AG10803 (cell line): Measurements from ENCODE around the gene TFEB.

Experiments used
- DNase-seq: peaks from one replicate; pipeline ENCODE4 v3.0.0; 2010; ENCODE audit warnings: low read depth
- H3K4me3 ChIP-seq: 2 replicates; pipeline ENCODE4 v1.5.1; 2011; ENCODE audit warnings: mild to moderate bottlenecking, low read length, control low read depth
- TF ChIP-seq, protein P1 (sequence below): conservative IDR thresholded peaks from 2 replicates; pipeline ENCODE4 v1.5.1; 2011; ENCODE audit warnings: mild to moderate bottlenecking, low read length, control low read depth, inconsistent platforms

TFEB gene

DNA sequence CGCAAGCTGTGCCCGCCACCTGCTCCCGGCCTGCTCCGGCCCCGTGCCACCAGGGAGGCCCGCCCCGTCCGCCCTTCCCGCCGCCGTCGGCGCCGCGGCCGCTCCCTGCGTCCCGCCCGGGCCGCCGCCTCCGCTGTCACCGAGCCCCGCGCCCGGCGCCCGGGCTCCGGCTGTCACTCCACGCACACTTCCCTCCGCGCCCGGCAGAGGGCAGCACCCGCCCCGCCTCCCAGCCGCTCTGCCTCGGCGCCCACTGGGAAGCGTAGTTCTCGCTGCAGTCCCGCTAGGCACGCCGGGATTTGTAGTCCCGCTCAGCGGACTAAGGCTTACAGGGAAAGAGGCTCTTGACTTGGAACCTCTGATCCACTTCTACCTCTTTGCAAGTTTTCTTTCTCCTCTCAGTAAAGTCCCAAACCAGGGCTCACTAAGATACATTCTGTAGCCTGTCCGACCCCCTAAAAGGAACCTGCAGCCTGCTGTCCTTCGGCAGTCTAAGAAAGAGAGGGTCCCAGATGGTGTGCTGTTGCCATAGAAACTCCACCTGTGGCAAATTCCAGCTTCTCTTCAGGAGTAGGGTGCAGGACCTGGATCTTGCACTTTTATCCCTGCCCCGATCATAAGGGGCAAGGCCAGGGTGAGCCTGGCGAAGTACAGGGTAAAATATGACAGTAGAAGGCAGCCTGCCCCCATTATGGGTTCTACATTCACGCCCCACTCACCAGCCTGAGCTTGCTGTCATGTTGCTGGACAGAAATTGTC lies at the start of gene TFEB:
TFEB (minus strand) TSS at position 182 of the 759 bp plus-strand sequence. CDS start 44,395 bp downstream, outside the sequence.
- DNase-seq: peak; percentile 86
- peak within 1 kb of the TSS; percentile 73 for H3K4me3 ChIP-seq
- TF ChIP-seq, protein P1, sequence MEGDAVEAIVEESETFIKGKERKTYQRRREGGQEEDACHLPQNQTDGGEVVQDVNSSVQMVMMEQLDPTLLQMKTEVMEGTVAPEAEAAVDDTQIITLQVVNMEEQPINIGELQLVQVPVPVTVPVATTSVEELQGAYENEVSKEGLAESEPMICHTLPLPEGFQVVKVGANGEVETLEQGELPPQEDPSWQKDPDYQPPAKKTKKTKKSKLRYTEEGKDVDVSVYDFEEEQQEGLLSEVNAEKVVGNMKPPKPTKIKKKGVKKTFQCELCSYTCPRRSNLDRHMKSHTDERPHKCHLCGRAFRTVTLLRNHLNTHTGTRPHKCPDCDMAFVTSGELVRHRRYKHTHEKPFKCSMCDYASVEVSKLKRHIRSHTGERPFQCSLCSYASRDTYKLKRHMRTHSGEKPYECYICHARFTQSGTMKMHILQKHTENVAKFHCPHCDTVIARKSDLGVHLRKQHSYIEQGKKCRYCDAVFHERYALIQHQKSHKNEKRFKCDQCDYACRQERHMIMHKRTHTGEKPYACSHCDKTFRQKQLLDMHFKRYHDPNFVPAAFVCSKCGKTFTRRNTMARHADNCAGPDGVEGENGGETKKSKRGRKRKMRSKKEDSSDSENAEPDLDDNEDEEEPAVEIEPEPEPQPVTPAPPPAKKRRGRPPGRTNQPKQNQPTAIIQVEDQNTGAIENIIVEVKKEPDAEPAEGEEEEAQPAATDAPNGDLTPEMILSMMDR: peak; percentile 58

DNA sequence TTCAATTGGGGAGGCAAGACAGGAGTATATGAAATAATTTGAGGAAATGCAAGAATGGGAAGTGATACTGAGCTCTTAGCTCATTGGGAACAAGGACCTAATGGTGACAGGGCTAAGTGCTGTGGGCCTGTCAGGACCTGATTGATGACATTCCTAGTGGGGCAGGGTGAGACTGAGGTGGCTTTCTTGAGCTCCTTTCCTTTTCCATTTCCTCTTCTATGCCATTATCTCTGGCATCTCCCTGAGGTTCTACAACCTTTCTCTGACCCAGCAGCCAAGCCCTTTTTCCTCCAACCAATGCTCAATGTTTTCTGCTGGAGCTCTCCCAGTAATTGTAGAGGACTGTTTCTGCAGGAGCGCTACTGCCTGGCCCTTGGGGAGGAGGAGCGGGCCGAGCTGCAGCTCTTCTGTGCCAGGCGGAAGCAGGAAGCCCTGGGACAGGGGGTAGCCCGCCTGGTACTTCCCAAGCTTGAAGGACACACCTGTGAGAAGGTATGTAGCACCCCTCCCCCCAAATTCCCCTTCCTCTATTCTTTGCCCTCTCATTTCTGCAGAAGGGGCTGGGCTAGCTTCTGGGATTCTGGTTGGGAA lies 49.3 kb upstream of the TFEB start:
- no peak for DNase-seq
- TF ChIP-seq, protein P1: no peak
- no peak overlapping the region for H3K4me3 ChIP-seq

DNA sequence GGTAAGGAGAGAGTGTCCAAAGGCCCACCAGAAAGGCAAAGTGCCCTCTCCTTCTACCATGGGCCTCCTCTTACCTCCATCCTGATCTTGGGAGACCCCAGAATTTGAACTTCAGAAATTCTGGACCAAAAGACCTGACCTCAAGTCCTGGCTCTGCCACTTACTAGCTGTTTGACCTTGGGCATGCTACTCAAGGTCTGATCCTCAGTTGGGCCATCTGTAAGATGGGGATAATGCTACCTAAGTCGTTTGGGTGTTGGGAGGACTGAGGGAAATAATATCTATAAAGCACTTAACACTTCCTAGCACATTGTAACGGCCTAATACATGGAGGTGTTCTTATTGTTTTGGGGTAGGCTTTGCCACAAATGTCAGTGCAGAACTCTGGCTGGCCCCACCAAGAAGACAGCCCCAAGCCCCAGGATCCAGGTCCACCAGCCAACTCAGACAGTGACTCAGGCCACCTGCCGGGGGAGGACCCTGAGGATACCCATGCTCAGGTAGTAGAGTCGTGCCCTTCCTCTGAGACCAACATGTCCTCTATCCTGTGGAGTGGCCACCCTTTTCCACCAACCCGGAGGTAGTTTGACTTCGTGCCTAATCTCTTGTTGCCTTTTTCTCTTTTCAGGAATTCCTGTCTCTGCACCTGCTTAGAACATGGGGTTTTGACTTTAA lies 47.8 kb upstream of the TFEB start:
- H3K4me3 ChIP-seq: no peak overlapping the region
- TF ChIP-seq, protein P1: no peak
- DNase-seq: no peak

DNA sequence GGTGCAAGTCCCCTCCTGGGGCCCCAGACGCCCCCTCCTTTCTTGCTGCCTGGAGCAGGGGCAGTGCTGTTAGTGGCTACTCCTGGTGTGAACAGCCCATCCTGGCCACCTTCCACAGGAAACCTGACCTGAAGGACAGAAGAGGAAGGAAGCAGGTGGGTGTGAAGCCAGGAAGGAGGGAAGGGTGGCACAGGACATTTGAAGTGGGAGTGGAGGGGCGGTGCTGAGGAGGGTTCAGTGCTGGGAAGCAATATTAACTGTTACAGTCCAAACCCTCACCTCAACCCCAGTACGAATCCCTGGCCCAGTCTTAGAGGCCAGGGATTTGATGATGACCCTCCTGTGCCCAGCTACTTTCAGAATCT lies 45.9 kb upstream of the TFEB start:
- H3K4me3 ChIP-seq: no peak overlapping the region; the same call in 1 of the 2 replicates
- DNase-seq: no peak
- TF ChIP-seq, protein P1: no peak

DNA sequence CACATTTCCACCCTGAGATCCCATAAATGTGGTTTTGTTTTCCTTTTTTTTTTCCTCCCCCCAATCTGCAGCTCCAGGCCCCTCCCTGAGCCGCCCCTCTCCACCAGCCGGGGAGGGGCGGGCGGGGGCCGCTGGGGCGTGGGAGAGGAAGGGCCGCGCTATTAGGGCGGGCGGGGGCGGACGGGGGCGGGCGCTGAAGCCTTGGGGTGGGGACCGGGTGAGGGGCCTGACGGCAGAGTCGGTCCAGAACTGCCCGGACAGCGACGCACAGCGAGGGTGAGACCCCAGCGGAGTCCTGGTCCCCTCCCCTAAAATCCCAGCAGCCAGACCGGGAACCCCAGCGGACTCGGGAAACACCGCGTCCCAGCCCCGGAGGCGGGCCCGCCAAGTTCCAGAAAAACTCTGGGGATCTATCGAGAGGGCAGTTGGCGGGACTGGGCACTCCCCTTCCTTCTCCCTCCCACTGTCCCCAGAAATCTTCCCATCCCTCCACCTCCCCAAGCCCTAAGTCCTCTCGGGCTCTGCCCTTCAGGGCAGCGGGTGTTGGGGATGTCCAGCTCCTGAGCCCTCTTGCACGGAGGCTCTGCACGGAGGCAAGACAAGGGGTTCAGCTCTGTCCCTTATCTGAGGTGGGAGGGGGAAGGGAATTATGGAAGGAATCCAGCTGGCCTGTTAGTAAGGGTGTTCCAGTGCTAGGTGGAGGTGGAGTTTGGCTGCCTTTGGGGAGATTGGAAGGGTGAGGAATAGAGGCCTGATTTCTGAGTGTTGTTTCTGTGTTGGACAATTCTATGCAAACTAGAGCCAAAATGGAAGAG lies 45.4 kb upstream of the TFEB start, which contains the start of gene PRICKLE4:
PRICKLE4 (plus strand) TSS at position 232 of the 815 bp plus-strand sequence. CDS start 2,692 bp downstream, outside the sequence.
- no peak for DNase-seq
- TF ChIP-seq, protein P1: no peak
- peak within 1 kb of the TSS; percentile 79 for H3K4me3 ChIP-seq

DNA sequence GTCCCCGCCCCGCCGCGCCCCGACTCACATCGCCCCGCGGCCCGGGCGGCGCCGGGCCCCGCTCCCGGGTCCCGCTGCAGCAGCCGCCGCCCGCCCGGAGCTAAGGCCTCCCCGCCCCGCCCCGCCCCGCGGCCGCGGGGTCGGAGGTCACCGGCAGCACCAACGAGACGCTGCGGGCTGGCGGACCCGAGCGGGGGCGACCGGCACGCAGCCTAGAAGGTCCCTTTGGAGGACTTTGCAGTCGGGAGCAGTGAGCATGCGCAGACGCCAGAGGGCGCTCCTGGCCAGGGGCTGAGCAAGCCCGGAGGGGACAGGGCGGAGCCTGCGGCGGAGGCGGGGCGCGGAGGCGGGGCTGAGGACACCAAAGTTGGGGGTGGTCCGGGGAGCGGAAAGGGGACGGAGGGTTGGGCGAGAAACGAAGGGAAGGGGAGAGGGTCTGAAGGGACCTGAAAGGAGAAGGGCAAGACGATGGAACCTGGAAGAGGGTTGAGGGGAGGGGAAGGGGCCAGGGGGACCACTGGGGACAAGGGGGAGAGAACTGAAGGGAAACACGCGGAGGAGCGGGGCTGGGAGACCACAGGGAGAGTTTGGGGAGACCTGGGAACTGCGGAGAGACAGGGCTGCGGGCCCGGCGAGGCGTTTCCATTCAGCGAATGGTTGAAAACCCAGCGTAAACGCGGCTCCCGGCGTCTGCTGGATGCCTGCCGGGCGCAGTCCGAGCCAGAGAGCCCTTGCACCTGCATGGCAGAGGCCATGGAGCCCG lies 44.6 kb upstream of the TFEB start, which contains the start of gene FRS3:
FRS3 (minus strand) TSS at position 113 of the 763 bp plus-strand sequence. CDS start 2,913 bp downstream, outside the sequence.
- peak within 1 kb of the TSS; percentile 79 for H3K4me3 ChIP-seq
- peak; percentile 92 for DNase-seq
- TF ChIP-seq, protein P1: peak; percentile 74
